Measurements from ENCODE around the gene NOL4L.

- TF ChIP-seq EZH2 (IDR thresholded peaks at IDR 0.05): no peak
- TF ChIP-seq, protein P1, sequence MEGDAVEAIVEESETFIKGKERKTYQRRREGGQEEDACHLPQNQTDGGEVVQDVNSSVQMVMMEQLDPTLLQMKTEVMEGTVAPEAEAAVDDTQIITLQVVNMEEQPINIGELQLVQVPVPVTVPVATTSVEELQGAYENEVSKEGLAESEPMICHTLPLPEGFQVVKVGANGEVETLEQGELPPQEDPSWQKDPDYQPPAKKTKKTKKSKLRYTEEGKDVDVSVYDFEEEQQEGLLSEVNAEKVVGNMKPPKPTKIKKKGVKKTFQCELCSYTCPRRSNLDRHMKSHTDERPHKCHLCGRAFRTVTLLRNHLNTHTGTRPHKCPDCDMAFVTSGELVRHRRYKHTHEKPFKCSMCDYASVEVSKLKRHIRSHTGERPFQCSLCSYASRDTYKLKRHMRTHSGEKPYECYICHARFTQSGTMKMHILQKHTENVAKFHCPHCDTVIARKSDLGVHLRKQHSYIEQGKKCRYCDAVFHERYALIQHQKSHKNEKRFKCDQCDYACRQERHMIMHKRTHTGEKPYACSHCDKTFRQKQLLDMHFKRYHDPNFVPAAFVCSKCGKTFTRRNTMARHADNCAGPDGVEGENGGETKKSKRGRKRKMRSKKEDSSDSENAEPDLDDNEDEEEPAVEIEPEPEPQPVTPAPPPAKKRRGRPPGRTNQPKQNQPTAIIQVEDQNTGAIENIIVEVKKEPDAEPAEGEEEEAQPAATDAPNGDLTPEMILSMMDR (IDR thresholded peaks at IDR 0.05): no peak
Observed at GRCh38 chr20:32559753-32560380, 25.3 kb downstream of the NOL4L start.

Measured in neural progenitor cell (in vitro differentiated cells).